HG03457 (cell line): ENCODE data around the gene FN3K.
"Not testable (repeated sequence)": the region's sequence is repeated elsewhere in the genome, so short reads cannot be mapped to it uniquely, and the experiment has no call there.

Experiments used
- ATAC-seq: cut with Tn5 transposase; IDR thresholded peaks from one replicate; pipeline ENCODE4 v1.9.1; 2021; ENCODE audit warnings: moderate number of reproducible peaks; ENCODE audit not compliant: unreplicated experiment

FN3K gene

GRCh38 chr17:82769041-82769440 lies 33.6 kb downstream of the FN3K start:
- ATAC-seq: no peak

DNA sequence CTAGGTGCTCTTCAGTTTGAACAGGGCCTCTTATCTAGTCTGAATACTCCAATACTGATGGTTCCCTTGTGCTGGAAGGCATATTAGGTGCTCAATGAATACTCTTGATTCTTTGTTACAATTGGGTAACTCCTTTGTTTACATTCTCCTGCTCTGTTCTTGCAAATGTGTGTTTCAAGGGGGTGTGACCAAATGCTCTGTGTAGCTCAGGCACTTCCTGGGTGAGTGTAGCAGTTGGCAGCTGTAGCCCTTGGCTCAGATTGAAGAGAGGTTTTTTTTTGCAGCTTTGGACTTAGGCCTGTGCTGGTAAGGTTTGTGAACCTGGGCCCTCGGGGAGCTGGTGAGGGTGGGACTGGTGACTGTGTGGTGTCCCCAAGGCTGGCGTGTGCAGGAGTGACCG lies 36.6 kb downstream of the FN3K start:
- ATAC-seq: no peak

DNA sequence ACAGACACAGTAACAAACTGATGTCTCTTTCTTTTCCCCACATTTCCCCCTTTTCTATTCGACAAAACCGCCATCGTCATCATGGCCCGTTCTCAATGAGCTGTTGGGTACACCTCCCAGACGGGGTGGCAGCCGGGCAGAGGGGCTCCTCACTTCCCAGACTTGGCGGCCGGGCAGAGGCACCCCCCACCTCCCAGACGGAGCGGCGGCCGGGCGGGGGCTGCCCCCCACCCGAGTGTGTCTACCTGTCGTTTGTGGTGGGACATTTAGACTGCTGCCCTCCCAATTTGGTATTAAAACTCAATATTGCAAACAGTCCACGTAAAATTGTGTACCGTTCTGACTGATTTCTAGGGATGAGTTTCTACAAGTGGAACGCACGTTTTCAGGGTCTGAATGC lies 39.0 kb downstream of the FN3K start:
- ATAC-seq: not testable (repeated sequence)

GRCh38 chr17:82775001-82775823 lies 39.8 kb downstream of the FN3K start:
- ATAC-seq: no peak

DNA sequence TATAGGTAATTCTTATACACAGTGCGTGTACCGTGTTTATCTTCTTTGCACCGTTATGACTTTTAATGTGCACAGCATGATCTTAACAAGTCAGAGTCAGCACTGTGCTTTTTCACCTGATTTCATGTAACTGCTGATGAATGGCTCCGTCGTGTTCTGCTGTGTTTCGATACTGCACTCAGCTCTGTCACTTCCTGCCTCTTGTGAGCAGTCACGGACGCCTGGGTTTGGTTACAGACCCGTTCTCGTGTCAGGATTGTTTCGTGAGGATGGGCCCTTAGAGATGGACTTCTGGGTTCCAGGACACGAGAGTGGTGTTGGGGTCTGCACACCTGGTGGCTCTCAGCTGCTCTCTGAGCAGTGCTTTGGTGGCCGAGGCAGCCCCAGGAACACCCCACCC lies 41.0 kb downstream of the FN3K start:
- no peak for ATAC-seq

DNA sequence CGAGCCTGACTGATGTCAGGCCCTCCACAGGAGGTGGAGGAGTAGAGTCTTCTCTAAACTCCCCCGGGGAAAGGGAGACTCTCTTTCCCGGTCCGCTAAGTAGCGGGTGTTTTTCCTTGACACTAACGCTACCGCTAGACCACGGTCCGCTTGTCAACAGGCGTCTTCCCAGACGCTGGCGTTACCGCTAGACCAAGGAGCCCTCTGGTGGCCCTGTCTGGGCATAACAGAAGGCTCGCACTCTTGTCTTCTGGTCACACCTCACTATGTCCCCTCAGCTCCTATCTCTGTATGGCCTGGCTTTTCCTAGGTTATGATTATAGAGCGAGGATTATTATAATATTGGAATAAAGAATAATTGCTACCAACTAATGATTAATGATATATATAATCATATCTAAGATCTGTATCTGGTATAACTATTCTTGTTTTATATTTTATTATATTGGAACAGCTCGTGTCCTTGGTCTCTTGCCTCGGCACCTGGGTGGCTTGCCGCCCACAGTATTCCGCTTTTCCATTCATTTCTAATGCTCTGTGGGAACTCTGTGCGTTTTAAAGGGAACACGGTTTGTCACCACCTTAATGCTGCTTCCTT lies 42.5 kb downstream of the FN3K start:
- not testable (repeated sequence) for ATAC-seq

- ATAC-seq: no peak
Observed at GRCh38 chr17:82779541-82779940, 44.1 kb downstream of the FN3K start.

- no peak for ATAC-seq
Observed at GRCh38 chr17:82780195-82780594, 44.8 kb downstream of the FN3K start.

DNA sequence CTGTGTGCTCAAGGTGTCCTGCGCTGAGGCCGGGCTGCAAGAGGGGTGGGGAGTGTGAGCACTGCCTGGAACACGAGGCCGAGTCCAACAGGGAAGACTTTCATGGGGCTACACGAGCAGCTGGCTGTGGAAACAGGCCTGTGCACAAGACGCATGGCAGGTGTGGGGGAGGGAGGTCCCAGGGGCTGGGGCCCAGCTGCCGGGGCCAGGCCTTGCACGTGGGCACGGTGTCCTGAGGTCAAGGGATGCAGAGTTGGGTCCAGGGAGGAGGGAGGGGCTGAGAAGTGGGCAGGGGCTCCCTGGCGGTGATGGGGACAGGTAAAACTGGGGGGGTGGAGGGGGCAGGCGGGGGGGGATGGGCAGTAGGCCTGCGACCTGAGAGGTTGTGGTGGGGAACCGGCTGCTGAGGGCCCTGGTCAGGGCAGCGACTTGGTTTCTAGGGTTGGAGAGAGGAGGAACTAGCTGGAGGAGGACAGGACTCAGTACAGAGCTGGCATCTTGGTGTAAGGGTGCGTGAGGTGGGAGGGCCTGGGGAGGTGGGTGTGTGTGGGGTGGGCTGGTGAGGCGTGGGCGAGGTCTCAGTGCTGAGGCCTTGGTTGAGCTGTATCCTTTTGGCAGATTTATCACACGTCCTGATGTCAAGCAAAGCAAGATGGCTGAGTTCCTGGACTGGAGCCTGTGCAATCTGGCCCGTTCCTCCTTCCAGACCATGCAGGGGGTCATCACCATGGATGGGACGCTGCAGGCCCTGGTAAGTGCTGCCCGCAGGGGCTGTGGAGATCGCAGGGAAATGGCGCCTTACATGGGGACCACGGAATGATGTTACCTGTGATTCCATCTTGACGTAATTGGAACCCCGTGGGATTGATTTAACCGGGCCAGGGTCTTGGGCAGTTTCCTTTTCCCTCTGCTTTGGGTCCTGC lies 45.8 kb downstream of the FN3K start:
- ATAC-seq: no peak

- ATAC-seq: no peak
Observed at GRCh38 chr17:82781894-82782274, 46.5 kb downstream of the FN3K start.

DNA sequence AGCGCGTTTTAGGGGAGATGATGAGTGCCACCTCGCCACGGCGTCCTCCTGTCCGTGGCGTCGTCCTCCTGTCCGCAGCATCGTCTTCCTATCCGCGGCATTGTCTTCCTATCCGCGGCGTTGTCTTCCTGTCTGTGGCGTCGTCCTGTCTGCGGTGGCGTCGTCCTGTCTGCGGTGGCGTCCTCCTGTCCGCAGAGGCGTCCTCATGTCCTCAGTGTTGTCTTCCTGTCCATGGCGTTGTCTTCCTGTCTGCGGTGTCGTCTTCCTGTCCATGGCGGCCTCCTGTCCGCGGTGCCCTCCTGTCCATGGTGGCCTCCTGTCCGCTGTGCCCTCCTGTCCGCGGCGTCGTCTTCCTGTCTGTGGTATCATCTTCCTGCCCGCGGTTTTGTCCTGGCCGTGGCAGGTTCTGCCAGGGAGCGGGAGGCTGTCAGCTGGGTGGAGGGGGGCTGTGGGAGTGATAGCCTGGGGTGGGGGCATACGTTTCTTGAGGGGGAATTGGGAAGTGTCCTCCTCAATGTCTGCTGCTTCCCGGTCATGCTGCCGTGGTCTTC lies 47.3 kb downstream of the FN3K start:
- ATAC-seq: no peak

DNA sequence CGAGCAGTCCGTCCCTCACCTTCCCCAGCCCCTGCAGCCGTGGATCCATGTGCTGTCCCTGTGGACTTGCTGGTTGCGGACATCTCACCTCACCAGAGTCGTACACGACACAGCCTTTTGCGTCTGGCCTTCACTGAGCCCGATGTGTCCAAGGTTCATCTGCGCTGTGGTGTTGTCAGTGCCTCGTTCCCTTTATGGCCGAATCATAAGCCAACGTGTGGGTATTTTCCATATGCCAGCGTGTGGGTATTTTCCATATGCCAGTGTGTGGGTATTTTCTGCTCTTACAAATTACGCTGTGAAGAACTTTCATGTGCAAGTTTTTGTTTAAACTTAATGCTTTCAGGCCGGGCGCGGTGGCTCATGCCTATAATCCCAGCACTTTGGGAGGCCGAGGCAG lies 48.1 kb downstream of the FN3K start:
- no peak for ATAC-seq

DNA sequence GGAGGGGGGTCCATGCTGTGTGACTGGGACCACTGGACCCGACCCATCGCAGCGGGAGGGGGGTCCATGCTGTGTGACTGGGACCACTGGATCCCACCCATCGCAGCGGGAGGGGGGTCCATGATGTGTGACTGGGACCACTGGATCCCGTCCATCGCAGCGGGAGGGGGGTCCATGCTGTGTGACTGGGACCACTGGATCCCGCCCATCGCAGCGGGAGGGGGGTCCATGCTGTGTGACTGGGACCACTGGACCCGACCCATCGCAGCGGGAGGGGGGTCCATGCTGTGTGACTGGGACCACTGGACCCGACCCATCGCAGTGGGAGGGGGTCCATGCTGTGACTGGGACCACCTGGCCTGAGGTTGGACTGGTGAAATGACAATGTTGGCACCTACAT lies 50.2 kb downstream of the FN3K start:
- ATAC-seq: not testable (repeated sequence)

GRCh38 chr17:82786427-82786826 lies 51.0 kb downstream of the FN3K start:
- ATAC-seq: no peak

DNA sequence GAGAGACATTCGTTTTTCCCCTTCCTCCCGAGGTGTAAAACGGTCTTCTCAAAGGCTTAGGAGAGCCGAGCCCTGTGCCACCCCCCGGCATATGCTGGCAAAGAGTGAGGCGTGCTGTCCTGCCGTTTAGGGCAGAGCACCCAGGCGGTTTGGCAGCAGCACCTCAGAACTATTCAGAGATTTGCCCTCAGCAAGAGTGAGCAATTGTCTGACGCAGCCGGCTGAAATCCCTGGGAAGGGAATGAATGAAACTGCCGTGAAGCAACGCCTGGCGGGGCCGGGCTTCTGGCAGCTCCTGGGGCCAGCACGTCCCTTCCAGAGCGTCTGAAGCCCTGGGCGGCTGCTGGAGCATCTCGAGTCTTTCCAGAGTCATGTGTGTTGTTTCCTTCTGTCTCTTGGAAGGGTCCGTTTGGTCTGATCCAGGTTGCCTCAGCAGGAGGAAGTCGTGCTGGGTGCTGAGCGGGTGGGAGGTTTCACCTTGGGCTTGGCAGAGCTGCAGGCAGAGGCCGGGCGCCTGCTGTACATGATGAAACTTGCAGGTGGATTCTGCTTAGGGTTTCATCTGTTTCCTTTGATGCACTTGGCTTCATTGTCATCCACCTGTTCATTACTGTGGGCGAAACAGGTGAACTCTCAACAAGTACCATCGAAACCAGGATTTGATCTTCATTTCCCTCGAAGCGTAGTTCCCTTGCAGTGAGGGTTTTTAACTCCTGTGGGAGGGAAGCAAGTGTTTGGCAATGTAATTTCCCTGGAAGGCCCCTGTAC lies 51.9 kb downstream of the FN3K start:
- ATAC-seq: no peak

DNA sequence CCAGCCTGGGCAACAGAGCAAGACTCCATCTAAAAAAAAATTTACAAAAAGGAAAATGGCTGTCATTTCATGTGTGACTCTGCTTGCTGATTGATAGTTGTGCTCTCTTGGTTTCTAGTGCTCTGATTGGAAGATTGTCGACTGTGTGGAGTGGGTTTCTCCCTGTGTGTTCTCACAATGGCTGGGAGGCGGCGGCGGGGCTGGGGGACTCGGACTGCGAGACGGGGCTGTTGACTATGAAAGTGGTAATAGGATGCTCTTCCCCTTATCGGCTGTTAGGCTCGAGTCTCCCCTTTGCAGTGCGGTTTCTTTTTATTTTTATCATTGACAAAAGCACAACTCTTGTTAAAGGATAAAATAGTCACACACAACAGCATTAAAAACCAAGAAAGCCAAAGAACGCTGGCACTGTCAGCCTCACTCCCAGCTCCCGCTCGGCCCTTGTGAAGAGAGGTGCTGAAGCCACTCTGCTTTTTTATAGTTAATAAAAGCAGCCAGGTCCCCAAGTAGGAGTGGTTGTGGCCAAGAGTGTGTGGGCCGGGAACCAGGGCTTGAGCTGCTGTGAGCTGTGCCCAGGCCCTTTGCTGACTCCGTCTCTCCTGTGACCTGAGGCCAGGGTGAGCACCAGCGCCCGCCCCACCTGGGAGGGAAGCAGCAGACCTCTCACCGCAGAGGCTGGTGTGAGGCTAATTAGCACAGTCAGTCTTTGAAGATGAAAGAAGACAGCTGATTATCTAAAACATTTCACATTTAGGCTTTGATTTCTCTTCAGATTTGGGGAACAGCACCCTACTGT lies 53.0 kb downstream of the FN3K start:
- no peak for ATAC-seq

GRCh38 chr17:82789051-82789592 lies 53.7 kb downstream of the FN3K start:
- no peak for ATAC-seq

GRCh38 chr17:82789806-82790205 lies 54.4 kb downstream of the FN3K start:
- ATAC-seq: no peak

DNA sequence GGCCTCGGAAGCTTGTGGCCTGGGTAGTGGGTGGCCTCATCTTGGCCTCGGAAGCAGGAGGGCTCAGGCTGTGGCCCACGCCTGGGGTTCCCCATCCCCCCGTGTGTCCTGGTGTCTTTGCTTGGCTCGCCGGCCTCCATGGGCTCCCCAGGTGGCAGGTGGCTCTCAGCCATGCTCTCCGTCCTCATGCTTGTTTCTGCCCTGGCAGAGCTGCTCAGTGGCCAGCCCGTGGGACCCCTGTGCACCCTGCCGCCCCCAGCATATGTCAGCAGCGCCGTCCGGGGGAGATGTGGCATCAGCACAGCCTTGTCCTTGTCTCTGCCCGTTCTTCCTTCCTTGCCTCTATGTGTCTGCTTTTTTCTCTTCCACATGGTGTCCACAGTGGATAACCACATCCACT lies 55.0 kb downstream of the FN3K start:
- no peak for ATAC-seq

DNA sequence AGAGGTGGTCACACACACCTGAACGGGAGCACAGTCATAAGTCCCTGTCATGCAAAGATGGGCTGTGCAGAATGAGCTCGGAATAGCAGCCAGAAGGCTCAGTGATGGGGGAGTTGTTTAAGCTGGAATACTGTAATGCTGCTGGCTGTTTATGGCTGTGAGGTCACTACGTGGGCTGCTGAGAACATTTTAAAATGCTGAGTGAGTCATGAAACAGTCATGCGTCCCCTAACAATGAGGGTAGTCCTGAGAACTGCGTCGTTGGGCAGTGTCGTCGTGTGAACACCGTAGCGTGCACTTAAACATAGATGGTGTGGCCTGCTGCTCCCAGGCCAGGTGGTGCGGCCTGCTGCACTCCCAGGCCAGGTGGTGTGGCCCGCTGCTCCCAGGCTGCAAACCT lies 56.1 kb downstream of the FN3K start:
- ATAC-seq: no peak
